Measurements from ENCODE around the gene GSE1.

GRCh38 chr16:85622683-85623082, 9.6 kb downstream of the GSE1 start:
- TF ChIP-seq, protein P1, sequence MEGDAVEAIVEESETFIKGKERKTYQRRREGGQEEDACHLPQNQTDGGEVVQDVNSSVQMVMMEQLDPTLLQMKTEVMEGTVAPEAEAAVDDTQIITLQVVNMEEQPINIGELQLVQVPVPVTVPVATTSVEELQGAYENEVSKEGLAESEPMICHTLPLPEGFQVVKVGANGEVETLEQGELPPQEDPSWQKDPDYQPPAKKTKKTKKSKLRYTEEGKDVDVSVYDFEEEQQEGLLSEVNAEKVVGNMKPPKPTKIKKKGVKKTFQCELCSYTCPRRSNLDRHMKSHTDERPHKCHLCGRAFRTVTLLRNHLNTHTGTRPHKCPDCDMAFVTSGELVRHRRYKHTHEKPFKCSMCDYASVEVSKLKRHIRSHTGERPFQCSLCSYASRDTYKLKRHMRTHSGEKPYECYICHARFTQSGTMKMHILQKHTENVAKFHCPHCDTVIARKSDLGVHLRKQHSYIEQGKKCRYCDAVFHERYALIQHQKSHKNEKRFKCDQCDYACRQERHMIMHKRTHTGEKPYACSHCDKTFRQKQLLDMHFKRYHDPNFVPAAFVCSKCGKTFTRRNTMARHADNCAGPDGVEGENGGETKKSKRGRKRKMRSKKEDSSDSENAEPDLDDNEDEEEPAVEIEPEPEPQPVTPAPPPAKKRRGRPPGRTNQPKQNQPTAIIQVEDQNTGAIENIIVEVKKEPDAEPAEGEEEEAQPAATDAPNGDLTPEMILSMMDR (IDR thresholded peaks at IDR 0.05), result no peak
- no peak for TF ChIP-seq POLR2A (IDR thresholded peaks at IDR 0.05)
